Ascending aorta (tissue), 2 donors: ENCODE data around the gene QTRT2. TPM values are rescaled to one million over a fixed set of nuclear protein-coding genes. Genes with fewer than 3 reads are reported as not detected.

Experiments
- DNase-seq, 2 donors: peaks; one replicate each; pipeline ENCODE4 v3.0.0-alpha.2; 2019; ENCODE audit warnings: low spot score in 2 of 2
- H3K27ac ChIP-seq, 2 donors: fragments of 200-600 bp; sonication (generic); one replicate each; pipeline ENCODE4 v1.5.1; 2016 to 2017; ENCODE audit warnings: mild to moderate bottlenecking in 1 of 2
- H3K27me3 ChIP-seq: fragments of 200-600 bp; sonication (generic); one replicate; pipeline ENCODE4 v1.5.1; 2017
- H3K36me3 ChIP-seq, 2 donors: fragments of 200-600 bp; sonication (generic); one replicate each; pipeline ENCODE4 v1.5.1; 2016
- H3K4me1 ChIP-seq, 2 donors: fragments of 200-600 bp; sonication (generic); one replicate each; pipeline ENCODE4 v1.5.1; 2016 to 2017; ENCODE audit warnings: mild to moderate bottlenecking in 1 of 2
- H3K4me3 ChIP-seq, 2 donors: fragments of 200-600 bp; sonication (generic); one replicate each; pipeline ENCODE4 v1.5.1; 2016 to 2017; ENCODE audit warnings: mild to moderate bottlenecking in 1 of 2
- H3K9me3 ChIP-seq, 2 donors: fragments of 200-600 bp; sonication (generic); one replicate each; pipeline ENCODE4 v1.5.1; 2016
- CTCF ChIP-seq, 3 experiments: fragments of 200-600 bp in 2 of 3; fragments of 450-650 bp in 1 of 3; sonication (generic) in 2 of 3; IDR thresholded peaks; one replicate each; pipeline ENCODE4 v1.5.1; 2016 to 2019; ENCODE audit warnings: antibody characterized with exemption in 3 of 3, mild to moderate bottlenecking in 1 of 3, moderate library complexity in 1 of 3
- intact Hi-C: fragments of 100-400 bp; cut with DNase I; formaldehyde crosslinking; loops from one replicate; pipeline ENCODE4 v1.15.1; 2023
- total RNA-seq: library from RNA; depleted of rRNA; stranded (reverse); fragments of >200 nt; gene quantifications from one replicate; pipeline ENCODE4 v1.1.0, GENCODE V29; 2016

QTRT2 gene
- total RNA-seq, 1 donor from 2014 or later, result 9.5 TPM

DNA sequence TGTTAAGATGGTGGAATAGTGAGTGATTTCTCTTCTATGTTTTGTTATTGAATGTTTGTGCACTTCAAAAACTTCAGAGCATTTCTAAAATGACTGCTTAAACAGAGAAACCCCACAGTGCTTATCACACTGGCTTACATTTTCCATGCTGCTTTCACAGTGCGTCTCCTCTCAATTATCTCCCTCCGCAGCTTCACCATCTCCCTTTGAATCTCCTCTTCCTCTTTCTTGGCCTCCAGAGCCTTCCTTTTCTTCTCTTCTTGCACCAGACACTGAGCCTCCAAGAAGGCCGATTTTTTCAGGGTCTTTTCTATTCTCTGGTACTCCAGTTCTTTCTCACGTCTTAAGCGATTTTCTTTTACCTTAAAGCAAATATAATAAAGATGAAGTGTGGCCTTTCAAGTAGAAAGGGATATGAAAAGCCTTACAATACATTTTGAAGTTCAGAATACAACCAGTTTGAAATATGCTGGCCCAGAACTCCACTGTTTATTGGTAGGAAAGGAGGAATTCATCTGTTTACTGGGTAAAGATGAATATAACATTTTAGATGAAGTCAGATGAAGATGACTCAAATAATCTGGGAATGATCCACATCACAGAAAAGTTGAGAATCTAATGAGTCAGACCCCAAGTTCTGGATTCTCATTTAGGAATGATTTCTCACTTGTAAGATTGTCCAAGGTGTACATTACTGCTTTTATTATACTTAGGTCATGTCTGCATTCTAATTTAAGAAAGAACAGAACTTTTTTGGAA lies 21.6 kb upstream of the QTRT2 start:
- peaks cover 8 to 9% of the 10 kb centered on the region in 2 donors for H3K36me3 ChIP-seq

DNA sequence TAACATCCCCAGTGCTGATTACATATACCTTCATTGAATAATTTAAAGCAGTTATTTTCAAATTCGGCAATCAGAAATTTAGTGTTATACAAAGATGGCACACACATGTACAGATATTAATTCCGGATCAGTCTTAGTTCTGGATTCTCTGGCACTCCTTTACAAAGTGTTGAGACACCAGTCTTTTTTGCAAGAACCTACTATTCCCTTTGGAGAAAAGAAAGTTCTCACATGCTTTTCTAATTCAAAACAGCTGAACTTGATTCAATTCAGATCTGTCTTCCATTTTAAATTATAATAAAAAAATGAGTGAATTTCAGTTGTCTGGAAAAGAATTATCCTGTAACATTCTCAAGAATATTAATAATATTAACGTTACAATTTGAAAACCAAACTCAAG lies 20.6 kb upstream of the QTRT2 start:
- DNase-seq, result no peak
- no peak overlapping the region for H3K4me3 ChIP-seq
- intact Hi-C loops, result no loop called here
- no peaks in the 10 kb centered on the region for H3K4me1 ChIP-seq
- H3K27ac ChIP-seq, result no peak overlapping the region
- no peaks in the 10 kb centered on the region for H3K27me3 ChIP-seq
- peaks cover 8 to 9% of the 10 kb centered on the region in 2 donors for H3K36me3 ChIP-seq
- no peaks in the 10 kb centered on the region for H3K9me3 ChIP-seq
- TF ChIP-seq CTCF (IDR thresholded peaks at IDR 0.05), result no peak

More for the DNA sequence above, 21.6 kb upstream of the QTRT2 start:
- Histone ChIP-seq H3K4me3 (no peak overlapping the region), H3K4me1 (no peaks in the 10 kb centered on the region), H3K27me3 (no peaks in the 10 kb centered on the region), H3K9me3 (no peaks in the 10 kb centered on the region), H3K27ac (no peak overlapping the region)
- TF ChIP-seq CTCF (IDR thresholded peaks at IDR 0.05), result no peak
- intact Hi-C loops, result no loop called here
- DNase-seq, result no peak

DNA sequence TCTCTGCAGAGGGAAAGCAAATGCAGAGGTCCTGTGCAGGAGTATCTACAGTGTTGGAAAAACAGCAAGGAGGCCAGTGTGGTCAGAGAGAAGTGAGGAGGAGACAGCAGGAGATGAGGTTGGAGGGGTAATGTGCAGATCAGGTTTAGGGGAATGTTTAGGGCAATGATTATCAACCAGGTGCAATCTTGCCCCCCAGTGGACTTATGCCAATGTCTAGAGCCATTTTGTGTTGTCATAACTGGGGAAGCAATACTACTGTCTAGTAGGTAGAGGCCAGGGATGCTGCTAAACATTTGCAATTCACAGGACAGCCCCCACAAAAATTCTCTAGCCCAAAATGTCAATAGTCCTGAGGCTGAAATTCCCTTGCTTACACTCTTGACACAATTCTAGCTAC lies 13.3 kb upstream of the QTRT2 start:
- H3K27me3 ChIP-seq, result no peaks in the 10 kb centered on the region
- no peak for DNase-seq
- no peaks in the 10 kb centered on the region for H3K4me1 ChIP-seq
- no peak for TF ChIP-seq CTCF (IDR thresholded peaks at IDR 0.05)
- H3K9me3 ChIP-seq, result no peaks in the 10 kb centered on the region
- H3K4me3 ChIP-seq, result no peak overlapping the region
- no peak overlapping the region for H3K27ac ChIP-seq
- intact Hi-C loops, result no loop called here
- no peaks in the 10 kb centered on the region for H3K36me3 ChIP-seq

- TF ChIP-seq CTCF (IDR thresholded peaks at IDR 0.05), result no peak
- Histone ChIP-seq H3K4me1 (peaks cover 3% of the 10 kb centered on the region in 2 donors), H3K27ac (no peak overlapping the region), H3K9me3 (no peaks in the 10 kb centered on the region), H3K4me3 (no peak overlapping the region), H3K27me3 (no peaks in the 10 kb centered on the region), H3K36me3 (no peaks in the 10 kb centered on the region)
- DNase-seq, result no peak
- intact Hi-C loops, result loop anchor here (10.0 kb wide), 1 partner anchor 537 kb away; the partner anchor contains the start of gene SPICE1
Observed at GRCh38 chr3:114052216-114052615, 4.3 kb upstream of the QTRT2 start.

- DNase-seq, result no peak
- Histone ChIP-seq H3K36me3 (no peaks in the 10 kb centered on the region), H3K4me3 (peak overlapping the region; percentile 73 to 80), H3K4me1 (peaks cover 8% of the 10 kb centered on the region in 2 donors), H3K27me3 (no peaks in the 10 kb centered on the region), H3K27ac (peak overlapping the region; percentile 38 to 68), H3K9me3 (no peaks in the 10 kb centered on the region)
- no peak for TF ChIP-seq CTCF (IDR thresholded peaks at IDR 0.05)
- intact Hi-C loops, result loop anchor here (2.0 to 10.0 kb wide), 7 partner anchors 95 to 1495 kb away; partner anchors contain the start of genes ATG3, ATP6V1A, GRAMD1C and NAA50
Observed at GRCh38 chr3:114057011-114057347, 442 bp downstream of the QTRT2 start.
